HG03039 (cell line): ENCODE data around the gene SMAD6.
"Not testable (repeated sequence)": the region's sequence is repeated elsewhere in the genome, so short reads cannot be mapped to it uniquely, and the experiment has no call there.

Experiments used
- ATAC-seq: cut with Tn5 transposase; IDR thresholded peaks from one replicate; pipeline ENCODE4 v1.9.1; 2021; ENCODE audit warnings: mild to moderate bottlenecking, moderate library complexity; ENCODE audit not compliant: unreplicated experiment

The SMAD6 gene

DNA sequence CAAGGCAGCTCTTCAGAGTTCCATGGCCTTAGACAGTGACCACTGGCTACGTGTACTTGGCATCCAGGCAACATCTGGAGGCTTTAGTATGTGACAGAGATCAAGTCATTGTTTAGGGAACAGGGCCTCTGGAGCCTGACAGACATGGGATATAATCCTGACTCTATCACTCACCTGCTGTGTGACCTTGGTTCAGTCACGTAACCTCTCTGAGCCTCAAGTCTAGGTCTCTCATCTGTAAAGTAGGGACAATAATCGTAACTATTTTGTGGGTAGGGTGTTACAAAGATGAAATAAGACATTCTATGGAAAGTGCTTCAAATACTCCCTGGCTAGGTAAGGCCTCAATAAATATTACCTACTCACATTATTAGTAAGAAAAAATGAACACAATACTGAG, 114.2 kb downstream of the SMAD6 start:
- ATAC-seq, result no peak

DNA sequence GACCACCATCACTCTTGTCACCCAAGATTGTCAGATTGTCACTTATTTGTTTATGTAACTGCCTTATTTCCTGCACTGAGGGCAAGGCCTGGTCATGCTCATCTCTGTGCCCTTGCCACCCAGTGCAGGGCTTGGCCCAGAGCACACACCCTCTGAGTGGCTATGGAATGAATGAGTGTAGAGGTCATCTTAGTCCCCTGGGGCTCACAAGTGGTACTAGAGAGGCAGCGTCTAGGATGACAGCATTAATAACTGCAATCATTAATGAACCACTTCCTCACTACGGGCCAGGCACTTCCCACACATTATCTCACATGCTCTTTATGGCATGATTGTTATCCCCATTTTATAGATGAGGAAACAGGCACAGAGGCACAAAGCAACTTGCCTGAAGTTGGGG, 117.0 kb downstream of the SMAD6 start:
- no peak for ATAC-seq

GRCh38 chr15:66820481-66821176, 118.6 kb downstream of the SMAD6 start:
- no peak for ATAC-seq

DNA sequence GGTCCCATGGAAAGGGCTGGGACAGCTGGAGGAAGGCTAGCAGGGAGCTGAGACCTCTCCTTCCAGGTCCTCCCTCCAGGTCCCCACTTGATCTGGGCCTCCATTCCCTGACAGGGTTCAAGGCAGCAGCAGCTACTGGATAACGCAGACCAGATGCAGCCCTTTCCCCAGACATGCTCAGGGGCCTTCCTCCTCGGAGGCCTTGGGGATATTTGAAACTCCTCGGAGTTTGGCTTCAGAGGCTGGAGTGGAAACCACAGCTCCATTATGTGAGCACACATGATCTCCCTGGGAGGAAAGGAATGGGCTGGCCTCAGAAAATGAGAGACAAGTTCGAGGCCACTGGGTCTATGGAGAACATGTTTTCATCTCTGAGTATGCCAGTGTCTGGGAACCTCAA, 119.3 kb downstream of the SMAD6 start:
- ATAC-seq, result no peak

- ATAC-seq, result no peak
Measured at GRCh38 chr15:66822114-66822513, 120.1 kb downstream of the SMAD6 start.

- no peak for ATAC-seq
Measured at GRCh38 chr15:66822576-66822975, 120.5 kb downstream of the SMAD6 start.

GRCh38 chr15:66823601-66824000, 121.6 kb downstream of the SMAD6 start:
- ATAC-seq, result no peak

GRCh38 chr15:66824424-66824823, 122.4 kb downstream of the SMAD6 start:
- ATAC-seq, result no peak

GRCh38 chr15:66825139-66825538, 123.1 kb downstream of the SMAD6 start:
- ATAC-seq, result no peak

GRCh38 chr15:66825731-66826130, 123.7 kb downstream of the SMAD6 start:
- no peak for ATAC-seq

GRCh38 chr15:66826507-66826906, 124.5 kb downstream of the SMAD6 start:
- no peak for ATAC-seq

- no peak for ATAC-seq
Measured at GRCh38 chr15:66827039-66827697, 125.1 kb downstream of the SMAD6 start.

GRCh38 chr15:66827698-66828055, 125.6 kb downstream of the SMAD6 start:
- no peak for ATAC-seq

GRCh38 chr15:66828817-66829541, 126.9 kb downstream of the SMAD6 start:
- ATAC-seq, result not testable (repeated sequence)

DNA sequence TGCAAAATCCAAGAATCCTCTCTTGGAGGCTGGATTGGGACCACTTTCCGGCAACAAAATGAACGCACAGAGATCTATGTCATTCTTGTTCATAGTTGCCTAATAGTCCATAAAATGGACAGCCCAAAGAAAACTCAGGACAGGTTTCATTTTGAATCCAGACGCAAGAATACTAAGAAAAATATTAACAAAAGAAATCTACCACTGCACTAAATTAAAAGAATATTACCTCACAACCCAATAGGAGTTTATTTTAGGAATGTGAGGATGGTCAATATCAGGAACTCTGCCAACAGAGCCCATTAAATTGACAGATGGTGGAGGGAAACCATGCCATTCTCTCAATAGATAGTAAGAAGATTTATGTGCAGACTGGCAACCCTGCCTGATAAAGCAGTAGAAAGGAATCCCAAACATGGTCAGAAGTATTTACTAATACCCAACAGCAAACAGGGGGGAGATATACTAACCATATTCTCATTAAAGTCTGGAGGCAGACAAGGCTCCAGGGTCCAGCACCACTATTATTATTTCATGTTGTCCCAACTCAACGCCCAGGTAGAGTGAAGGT, 127.6 kb downstream of the SMAD6 start:
- ATAC-seq, result no peak

DNA sequence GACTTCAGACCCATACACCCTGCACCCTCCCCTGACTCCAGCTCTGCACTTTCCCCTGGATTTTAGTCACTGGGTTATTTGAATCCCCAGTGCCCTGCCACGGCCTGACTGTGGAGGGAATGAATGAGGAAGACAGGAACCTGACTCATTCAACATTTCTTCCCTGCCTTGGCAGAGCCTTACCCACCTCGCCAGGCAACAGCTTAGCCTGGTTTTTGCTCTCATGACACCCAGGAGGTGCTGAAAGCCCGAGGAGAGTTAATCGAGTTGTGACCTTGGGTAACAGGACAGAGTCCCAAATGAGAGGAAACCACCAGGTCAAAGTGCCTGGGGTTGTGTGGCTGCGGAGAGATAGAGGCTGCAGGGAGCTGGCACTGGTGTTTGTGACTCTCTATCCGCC, 128.3 kb downstream of the SMAD6 start:
- no peak for ATAC-seq

DNA sequence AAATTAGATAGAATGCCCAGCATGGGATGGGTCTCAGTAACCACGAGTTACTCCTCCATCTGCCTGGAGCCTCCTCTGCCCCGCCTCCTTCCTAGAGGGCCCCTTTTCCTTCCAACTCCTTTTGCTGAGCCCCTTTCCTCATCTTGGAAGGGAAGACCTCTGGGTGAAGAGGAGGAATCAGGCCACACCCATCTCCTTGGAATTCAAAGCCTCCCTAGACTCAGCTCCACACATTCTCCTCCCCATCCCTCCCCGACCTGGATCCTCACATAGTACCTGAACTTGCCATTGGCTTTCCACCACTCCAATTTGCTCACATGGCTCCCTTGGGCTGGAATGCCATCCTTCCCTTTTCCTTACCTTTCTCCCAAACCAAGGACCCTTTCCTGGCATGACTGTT, 128.8 kb downstream of the SMAD6 start:
- ATAC-seq, result no peak

DNA sequence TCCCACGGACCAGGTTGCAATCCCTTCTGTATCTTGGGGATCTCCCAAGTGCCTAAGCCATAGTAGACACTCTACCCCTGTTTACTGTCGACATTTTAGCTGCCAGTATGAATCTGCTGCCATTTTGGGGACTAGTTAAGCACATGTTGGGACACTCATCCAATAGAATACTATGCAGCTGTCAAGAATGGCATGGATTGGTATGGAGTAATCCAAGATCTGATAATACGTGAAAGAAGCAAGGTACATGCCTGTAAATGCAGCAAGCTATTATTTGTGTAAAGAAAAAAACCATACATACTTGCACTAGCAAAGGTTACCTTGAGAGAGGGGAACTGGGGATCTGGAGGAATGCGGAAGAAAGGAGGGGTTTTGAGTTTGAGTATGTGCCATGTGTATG, 129.3 kb downstream of the SMAD6 start:
- no peak for ATAC-seq

GRCh38 chr15:66831801-66832390, 129.9 kb downstream of the SMAD6 start:
- ATAC-seq, result no peak
